HepG2 (cell line): ENCODE results near the gene CBLN3. TPM values are rescaled to one million over a fixed set of nuclear protein-coding genes. Genes with fewer than 3 reads are reported as not detected.

Experiments
- FOXP4 ChIP-seq: sonication (generic); formaldehyde crosslinking; IDR thresholded peaks from 2 replicates; pipeline ENCODE4 v1.4.0; 2020; ENCODE audit warnings: missing genetic modification reagents
- KDM3A ChIP-seq: IDR thresholded peaks from 2 replicates; pipeline ENCODE4 v1.6.1; 2018; ENCODE audit warnings: low read depth, missing compliant biosample characterization
- MLXIP ChIP-seq: sonication (generic); formaldehyde crosslinking; IDR thresholded peaks from 2 replicates; pipeline ENCODE4 v1.9.0; 2021; ENCODE audit warnings: missing genetic modification reagents, borderline replicate concordance
- MNT ChIP-seq: fragments of 450-650 bp; IDR thresholded peaks from 2 replicates; pipeline ENCODE4 v1.6.1; 2016
- NR2F1 ChIP-seq, 2 experiments: fragments of 450-650 bp in 1 of 2; formaldehyde crosslinking in 1 of 2; IDR thresholded peaks; 2 replicates each; pipeline versions ENCODE4 v1.5.0 to v1.6.1; 2016 to 2020; ENCODE audit warnings: mild to moderate bottlenecking in 1 of 2, missing compliant biosample characterization in 1 of 2, missing genetic modification reagents in 1 of 2, moderate library complexity in 1 of 2
- RARG ChIP-seq: sonication (generic); formaldehyde crosslinking; IDR thresholded peaks from 2 replicates; pipeline ENCODE4 v1.4.0; 2020; ENCODE audit warnings: low read depth, mild to moderate bottlenecking, missing genetic modification reagents
- ZBTB4 ChIP-seq: sonication (generic); formaldehyde crosslinking; IDR thresholded peaks from 2 replicates; pipeline ENCODE4 v1.4.0; 2020; ENCODE audit warnings: missing genetic modification reagents, mild to moderate bottlenecking, borderline replicate concordance
- ZFX ChIP-seq: sonication (generic); formaldehyde crosslinking; IDR thresholded peaks from 2 replicates; pipeline ENCODE4 v1.4.0; 2020; ENCODE audit warnings: mild to moderate bottlenecking, low read depth, missing genetic modification reagents, moderate library complexity
- ZNF142 ChIP-seq: sonication (generic); formaldehyde crosslinking; IDR thresholded peaks from 2 replicates; pipeline ENCODE4 v1.4.0; 2020; ENCODE audit warnings: missing genetic modification reagents
- ZNF674 ChIP-seq: sonication (generic); formaldehyde crosslinking; IDR thresholded peaks from 2 replicates; pipeline ENCODE4 v1.5.0; 2020; ENCODE audit warnings: low read depth, mild to moderate bottlenecking, missing genetic modification reagents
- polyA plus RNA-seq, 8 experiments: library from polyadenylated mRNA; depleted of rRNA in 3 of 8; stranded (reverse) in 7 of 8; unstranded in 1 of 8; fragments of >200 nt; fragmentation: Illumina TruSeq in 4 of 8; extraction: Trizol in 4 of 8; gene quantifications; 2 replicates each; pipeline versions ENCODE4 v1.2.1 to v1.2.3, GENCODE V29; 2011 to 2016; ENCODE audit warnings: low read depth in 4 of 8, missing spikeins in 1 of 8, mixed read lengths in 1 of 8; ENCODE audit not compliant: insufficient read depth in 1 of 8
- total RNA-seq, 5 experiments: library from RNA; depleted of rRNA; stranded (reverse); fragments of >200 nt; fragmentation: Illumina TruSeq; extraction: Trizol; gene quantifications; 2 replicates each; pipeline ENCODE4 v1.2.3, GENCODE V29; 2016; ENCODE audit warnings: low read depth in 1 of 5

Gene CBLN3
- total and polyA plus RNA-seq, 2 of the 13 experiments (the other 11 are each of a cell fraction or from before 2014, with no cell fraction given), result 0.66 to 0.98 TPM

GRCh38 chr14:24427537-24428508 lies 1.6 kb downstream of the CBLN3 start (continued):
- TF ChIP-seq FOXP4 (CRISPR knock-in tag), result no peak
- TF ChIP-seq ZBTB4 (CRISPR knock-in tag), result peak; percentile 64; the same call in 1 of the 2 replicates
- no peak for TF ChIP-seq NR2F1 (CRISPR knock-in tag; IDR thresholded peaks at IDR 0.05)
- no peak for TF ChIP-seq MLXIP (CRISPR knock-in tag)
- peak; percentile 70; the same call in 1 of the 2 replicates for TF ChIP-seq KDM3A (CRISPR knock-in tag)
- TF ChIP-seq ZFX, result peak; percentile 59; the same call in 1 of the 2 replicates
- peak; percentile 49; the same call in 1 of the 2 replicates for TF ChIP-seq MNT
- TF ChIP-seq RARG, result no peak
- no peak for TF ChIP-seq ZNF142 (CRISPR knock-in tag)
- no peak for TF ChIP-seq ZNF674 (CRISPR knock-in tag)
